Fibroblast of the conjunctiva (primary cell): ENCODE data around the gene OGDH.
"Not testable (repeated sequence)": the region's sequence is repeated elsewhere in the genome, so short reads cannot be mapped to it uniquely, and the experiment has no call there.

Experiments
- DNase-seq: peaks from one replicate; pipeline ENCODE4 v3.0.0-alpha.2; 2010; ENCODE audit warnings: low read depth

Gene OGDH

GRCh38 chr7:44673324-44673723, 66.9 kb downstream of the OGDH start:
- no peak for DNase-seq

GRCh38 chr7:44673771-44674170, 67.3 kb downstream of the OGDH start:
- no peak for DNase-seq

GRCh38 chr7:44674381-44674780, 68.0 kb downstream of the OGDH start:
- DNase-seq: no peak

- DNase-seq: no peak
These were observed 70.3 kb downstream of the OGDH start for GRCh38 chr7:44676776-44677175.

GRCh38 chr7:44678101-44678470, 71.7 kb downstream of the OGDH start:
- no peak for DNase-seq

GRCh38 chr7:44678471-44679179, 72.2 kb downstream of the OGDH start:
- DNase-seq: peak; percentile 64

- no peak for DNase-seq
These were observed 75.2 kb downstream of the OGDH start for GRCh38 chr7:44681645-44682044.

GRCh38 chr7:44685723-44686122, 79.3 kb downstream of the OGDH start:
- no peak for DNase-seq

- DNase-seq: no peak
These were observed 83.0 kb downstream of the OGDH start for GRCh38 chr7:44689427-44689826.

GRCh38 chr7:44693641-44694313, 87.3 kb downstream of the OGDH start:
- DNase-seq: peak; percentile 12

GRCh38 chr7:44694326-44694725, 87.9 kb downstream of the OGDH start:
- DNase-seq: no peak

- no peak for DNase-seq
These were observed 88.3 kb downstream of the OGDH start for GRCh38 chr7:44694766-44695165.

GRCh38 chr7:44695756-44696155, 89.3 kb downstream of the OGDH start:
- DNase-seq: no peak

GRCh38 chr7:44696728-44697127, 90.3 kb downstream of the OGDH start:
- DNase-seq: no peak

GRCh38 chr7:44697136-44698045, 91.0 kb downstream of the OGDH start:
- no peak for DNase-seq

- no peak for DNase-seq
These were observed 91.7 kb downstream of the OGDH start for GRCh38 chr7:44698046-44698580.

- not testable (repeated sequence) for DNase-seq
These were observed 93.2 kb downstream of the OGDH start for GRCh38 chr7:44699598-44699997.

- no peak for DNase-seq
These were observed 93.9 kb downstream of the OGDH start for GRCh38 chr7:44700322-44700721.

GRCh38 chr7:44703391-44703790, 97.0 kb downstream of the OGDH start:
- DNase-seq: not testable (repeated sequence)

- DNase-seq: no peak
These were observed 97.5 kb downstream of the OGDH start for GRCh38 chr7:44703921-44704320.

- DNase-seq: no peak
These were observed 99.0 kb downstream of the OGDH start for GRCh38 chr7:44705434-44705833.

GRCh38 chr7:44706788-44707557, 100.5 kb downstream of the OGDH start:
- no peak for DNase-seq
